K562 (cell line): ENCODE results near the gene RBM26. TPM values are rescaled to one million over a fixed set of nuclear protein-coding genes. Genes with fewer than 3 reads are reported as not detected.

ENCODE experiments used
- ATAC-seq: fragments of 200-7000 bp; cut with Tn5 transposase; 3 replicates; pipeline ENCODE4 v1.9.1; 2020; ENCODE audit warnings: moderate library complexity
- BruUV-seq: library from RNA; stranded (reverse); fragments of 400-500 nt; replicated peaks from 2 replicates; lab custom pipeline; 2021; lab: Mats Ljungman, UMichigan
- CTCF ChIA-PET: fragments of 300-600 bp; formaldehyde crosslinking; extraction: SDS; loops from one replicate; lab custom pipeline; 2021; ENCODE audit warnings: low intra/inter-chr PET ratio; lab: Yijun Ruan, JAX
- POLR2A ChIA-PET: fragments of 300-600, 350-650 bp; sonication (Branson Sonifier 250); formaldehyde crosslinking; extraction: SDS; loops from one replicate; lab custom pipeline; 2021; ENCODE audit warnings: antibody characterized with exemption, inconsistent platforms; lab: Yijun Ruan, JAX
- DNase-seq, 4 experiments: peaks; one replicate each; pipeline versions ENCODE4 v3.0.0 to v3.0.0-alpha.2; 2011 to 2018; ENCODE audit warnings: low spot score in 3 of 4, mixed read lengths in 3 of 4; ENCODE audit errors: extremely low read depth in 1 of 4
- FAIRE-seq: peaks from 2 replicates; lab custom pipeline; 2011; peaks lifted over from hg19 to GRCh38; lab: Jason Lieb, UNC
- H2AFZ ChIP-seq: 2 replicates; pipeline ENCODE4 v1.6.0; 2011; ENCODE audit warnings: low read depth, low read length, control low read depth, inconsistent platforms
- H3K27ac ChIP-seq: fragments of 200-600 bp; 3 replicates; pipeline ENCODE4 v1.8.0; 2011; ENCODE audit warnings: low read depth, mild to moderate bottlenecking, control low read depth, inconsistent platforms, low read length, moderate library complexity, mixed read lengths; ENCODE audit errors: extremely low read depth
- H3K27me3 ChIP-seq, 2 experiments: fragments of 300-600 bp in 1 of 2; 2 replicates in 1 of 2; 3 replicates in 1 of 2; pipeline versions ENCODE4 v1.6.0 to v1.8.0; 2011; ENCODE audit warnings: inconsistent platforms in 2 of 2, low read length in 2 of 2, mild to moderate bottlenecking in 1 of 2, mixed read lengths in 1 of 2, moderate library complexity in 1 of 2; ENCODE audit not compliant: control insufficient read depth in 2 of 2, insufficient read depth in 2 of 2
- H3K36me3 ChIP-seq: fragments of 300-600 bp; 3 replicates; pipeline ENCODE4 v1.8.0; 2011; ENCODE audit warnings: mild to moderate bottlenecking, low read length, inconsistent platforms; ENCODE audit not compliant: control insufficient read depth, insufficient read depth
- H3K4me1 ChIP-seq, 2 experiments: fragments of 200-600 bp in 1 of 2; replicated peaks in 1 of 2; 2 replicates in 1 of 2; 3 replicates in 1 of 2; pipeline versions ENCODE4 v1.5.1 to v1.8.0; 2011; ENCODE audit warnings: inconsistent platforms in 2 of 2, low read length in 2 of 2, mild to moderate bottlenecking in 1 of 2, mixed read lengths in 1 of 2, moderate library complexity in 1 of 2; ENCODE audit not compliant: control insufficient read depth in 2 of 2, insufficient read depth in 2 of 2
- H3K4me2 ChIP-seq: 2 replicates; pipeline ENCODE4 v1.6.1; 2011; ENCODE audit warnings: low read length, control low read depth, inconsistent platforms, mixed read lengths; ENCODE audit not compliant: insufficient read depth
- H3K4me3 ChIP-seq: fragments of 200-600 bp; sonication (generic), shearing (Covaris generic); 2 replicates; pipeline ENCODE4 v1.5.1; 2016; ENCODE audit warnings: control low read depth, inconsistent platforms
- H3K79me2 ChIP-seq: fragments of 200-600 bp; 3 replicates; pipeline ENCODE4 v1.8.0; 2011; ENCODE audit warnings: low read length, inconsistent platforms; ENCODE audit not compliant: control insufficient read depth, insufficient read depth
- H3K9ac ChIP-seq, 2 experiments: 2 replicates each; pipeline versions ENCODE4 v1.6.0 to v1.6.1; 2011; ENCODE audit warnings: low read depth in 2 of 2, low read length in 2 of 2, control low read depth in 1 of 2, inconsistent platforms in 1 of 2, mild to moderate bottlenecking in 1 of 2, mixed read lengths in 1 of 2; ENCODE audit not compliant: insufficient read depth in 1 of 2
- H3K9me1 ChIP-seq: one replicate; pipeline ENCODE4 v1.6.0; 2011; ENCODE audit warnings: inconsistent platforms, mild to moderate bottlenecking, low read length, moderate library complexity; ENCODE audit not compliant: control insufficient read depth, insufficient read depth
- H3K9me3 ChIP-seq: replicated peaks from 2 replicates; pipeline ENCODE4 v1.5.1; 2011; ENCODE audit warnings: low read depth, low read length, inconsistent platforms; ENCODE audit not compliant: control insufficient read depth, insufficient read depth
- H4K20me1 ChIP-seq: replicated peaks from 2 replicates; pipeline ENCODE4 v1.6.1; 2011; ENCODE audit warnings: low read length, inconsistent platforms, mixed read lengths; ENCODE audit not compliant: control insufficient read depth, insufficient read depth
- ARID2 ChIP-seq: fragments of 450-650 bp; IDR thresholded peaks from 2 replicates; pipeline ENCODE4 v1.6.1; 2017; ENCODE audit warnings: antibody characterized with exemption, mild to moderate bottlenecking
- CAMTA2 ChIP-seq: fragments of 250-450 bp; sonication (Bioruptor Pico); conservative IDR thresholded peaks from 2 replicates; pipeline ENCODE4 v1.5.1; 2022
- CEBPB ChIP-seq: fragments of 450-650 bp; IDR thresholded peaks from 2 replicates; pipeline ENCODE4 v1.6.1; 2016; ENCODE audit warnings: missing genetic modification characterization, missing compliant biosample characterization
- CHD1 ChIP-seq: fragments of 200-600 bp; sonication (generic); IDR thresholded peaks from one replicate; pipeline ENCODE4 v1.6.1; 2012; ENCODE audit warnings: mild to moderate bottlenecking, moderate library complexity, low read length, inconsistent platforms
- CHD2 ChIP-seq: IDR thresholded peaks from 2 replicates; pipeline ENCODE4 v1.6.1; 2011; ENCODE audit warnings: low read depth, low read length
- HIVEP1 ChIP-seq: fragments of 250-450 bp; sonication (Bioruptor Pico); IDR thresholded peaks from 2 replicates; pipeline ENCODE4 v1.4.0; 2020; ENCODE audit warnings: mild to moderate bottlenecking
- HLTF ChIP-seq: fragments of 450-650 bp; IDR thresholded peaks from 2 replicates; pipeline ENCODE4 v1.6.1; 2016
- HSF4 ChIP-seq: fragments of 250-450 bp; sonication (Bioruptor Pico); IDR thresholded peaks from 2 replicates; pipeline ENCODE4 v2.1.2; 2022; ENCODE audit warnings: mild to moderate bottlenecking, moderate library complexity, borderline replicate concordance
- MITF ChIP-seq: IDR thresholded peaks from 2 replicates; pipeline ENCODE4 v1.6.1; 2014; ENCODE audit warnings: antibody characterized with exemption
- NFE2L1 ChIP-seq: fragments of 450-650 bp; IDR thresholded peaks from 2 replicates; pipeline ENCODE4 v1.6.1; 2016; ENCODE audit warnings: missing genetic modification characterization, low read depth, mild to moderate bottlenecking, missing compliant biosample characterization, moderate library complexity, borderline replicate concordance
- RBBP5 ChIP-seq: fragments of 200-600 bp; sonication (generic); IDR thresholded peaks from 2 replicates; pipeline ENCODE4 v1.6.1; 2012; ENCODE audit warnings: borderline replicate concordance, mild to moderate bottlenecking, low read length, control low read depth, inconsistent platforms; ENCODE audit not compliant: insufficient read depth, poor library complexity, severe bottlenecking
- TFAM ChIP-seq: fragments of 250-450 bp; sonication (Bioruptor Pico); conservative IDR thresholded peaks from 2 replicates; pipeline ENCODE4 v1.5.0; 2021; ENCODE audit warnings: mild to moderate bottlenecking, moderate library complexity
- ZBTB17 ChIP-seq: fragments of 450-650 bp; formaldehyde crosslinking; IDR thresholded peaks from 2 replicates; pipeline ENCODE4 v1.4.0; 2020; ENCODE audit warnings: mild to moderate bottlenecking
- ZNF354B ChIP-seq: fragments of 250-450 bp; sonication (Bioruptor Pico); IDR thresholded peaks from 2 replicates; pipeline ENCODE4 v1.4.0; 2020
- WGBS: fragments of 100-300 bp; shearing (Covaris generic); methylation state at CpG from one replicate; pipeline ENCODE4 v1.1.6; 2016; ENCODE audit warnings: low coverage, mixed read lengths; ENCODE audit not compliant: insufficient coverage; ENCODE audit errors: missing lambda C conversion rate; 5-methylcytosine and 5-hydroxymethylcytosine counted together
- in situ Hi-C: fragments of 300-500 bp; cut with MboI; formaldehyde crosslinking; loops from 4 replicates; pipeline ENCODE4 v1.15.0; 2018; ENCODE audit warnings: inconsistent platforms, mixed read lengths
- intact Hi-C: fragments of 100-400 bp; cut with micrococcal nuclease; formaldehyde crosslinking; loops from 2 replicates; pipeline ENCODE4 v1.14.2; 2022
- polyA plus RNA-seq, 8 experiments: library from polyadenylated mRNA; depleted of rRNA in 4 of 8; stranded (reverse) in 5 of 8; unstranded in 3 of 8; fragments of >200 nt; fragmentation: Nextera tagmentation in 2 of 8; fragmentation: Illumina TruSeq in 1 of 8; extraction: Ambion mirVana in 2 of 8; extraction: Trizol in 1 of 8; gene quantifications; 2 replicates each; pipeline versions ENCODE4 v1.2.1 to v1.2.3, GENCODE V29; 2011 to 2014; ENCODE audit warnings: inconsistent platforms in 1 of 8, missing spikeins in 1 of 8
- total RNA-seq, 7 experiments: library from RNA; depleted of rRNA in 6 of 7; stranded (reverse); fragments of >200 nt in 6 of 7; fragmentation: Illumina TruSeq in 2 of 7; extraction: Trizol in 2 of 7; gene quantifications; 2 replicates each; pipeline versions ENCODE4 v1.2.1 to v1.2.3, GENCODE V29; 2011 to 2021; ENCODE audit warnings: low replicate concordance in 1 of 7
- TF ChIP-seq, protein P1 (sequence below): fragments of 450-650 bp; IDR thresholded peaks from 2 replicates; pipeline ENCODE4 v1.6.1; 2017; ENCODE audit warnings: antibody characterized with exemption, mild to moderate bottlenecking
- TF ChIP-seq, protein P2 (sequence below), 2 experiments: fragments of 450-650 bp; IDR thresholded peaks; 2 replicates each; pipeline ENCODE4 v1.6.1; 2016

Gene RBM26
- total and polyA plus RNA-seq, 9 of the 15 experiments (the other 6 are each of a cell fraction or from before 2014, with no cell fraction given), result 10.0 to 42.4 (median 26.4) TPM

- Histone ChIP-seq H3K36me3 (peaks cover 10% of the 10 kb centered on the region; the same call in 1 of the 3 replicates), H3K4me2 (peak overlapping the region; percentile 93), H3K4me3 (peak overlapping the region; percentile 70), H3K79me2 (peaks cover 59% of the 10 kb centered on the region), H4K20me1 (peaks cover 12% of the 10 kb centered on the region; the same call in 1 of the 2 replicates), H3K27ac (peak overlapping the region; percentile 99), H3K9me3 (no peaks in the 10 kb centered on the region), H3K4me1 (peaks cover 0 to 6% of the 10 kb centered on the region in 2 experiments; a peak in 2 of 5 replicates), H3K27me3 (no peaks in the 10 kb centered on the region), H3K9me1 (no peaks in the 10 kb centered on the region), H2AFZ (no peak overlapping the region), H3K9ac (peak overlapping the region in 1 of 2 experiments; percentile 95; a peak in 2 of 4 replicates)
- in situ Hi-C loops, result no loop called here
- FAIRE-seq, result no peak
- DNase-seq, result no peak
- intact Hi-C loops, result no loop called here
- POLR2A ChIA-PET, result interaction anchor here (0.8 to 2.2 kb wide), 3 partner anchors 9 to 102 kb away, joined by 3 to 10 read pairs (median 5); no protein-coding TSS in a partner anchor
- WGBS, result 24% methylated on average over 4 of the region's 4 CpGs
- CTCF ChIA-PET, result no interaction called here
- no TSS peak for BruUV-seq
- ATAC-seq, result no peak
- TF ChIP-seq CEBPB (peak; percentile 73), RBBP5 (no peak), HSF4 (no peak), HIVEP1 (CRISPR knock-in tag) (no peak), NFE2L1 (tag) (no peak), ZNF354B (CRISPR knock-in tag) (no peak), HLTF (no peak), CAMTA2 (CRISPR knock-in tag) (no peak), TFAM (CRISPR knock-in tag) (no peak), ZBTB17 (CRISPR knock-in tag) (peak; percentile 44; the same call in 1 of the 2 replicates), MITF (no peak), ARID2 (no peak), CHD2 (no peak), CHD1 (no peak)
- TF ChIP-seq, protein P1, sequence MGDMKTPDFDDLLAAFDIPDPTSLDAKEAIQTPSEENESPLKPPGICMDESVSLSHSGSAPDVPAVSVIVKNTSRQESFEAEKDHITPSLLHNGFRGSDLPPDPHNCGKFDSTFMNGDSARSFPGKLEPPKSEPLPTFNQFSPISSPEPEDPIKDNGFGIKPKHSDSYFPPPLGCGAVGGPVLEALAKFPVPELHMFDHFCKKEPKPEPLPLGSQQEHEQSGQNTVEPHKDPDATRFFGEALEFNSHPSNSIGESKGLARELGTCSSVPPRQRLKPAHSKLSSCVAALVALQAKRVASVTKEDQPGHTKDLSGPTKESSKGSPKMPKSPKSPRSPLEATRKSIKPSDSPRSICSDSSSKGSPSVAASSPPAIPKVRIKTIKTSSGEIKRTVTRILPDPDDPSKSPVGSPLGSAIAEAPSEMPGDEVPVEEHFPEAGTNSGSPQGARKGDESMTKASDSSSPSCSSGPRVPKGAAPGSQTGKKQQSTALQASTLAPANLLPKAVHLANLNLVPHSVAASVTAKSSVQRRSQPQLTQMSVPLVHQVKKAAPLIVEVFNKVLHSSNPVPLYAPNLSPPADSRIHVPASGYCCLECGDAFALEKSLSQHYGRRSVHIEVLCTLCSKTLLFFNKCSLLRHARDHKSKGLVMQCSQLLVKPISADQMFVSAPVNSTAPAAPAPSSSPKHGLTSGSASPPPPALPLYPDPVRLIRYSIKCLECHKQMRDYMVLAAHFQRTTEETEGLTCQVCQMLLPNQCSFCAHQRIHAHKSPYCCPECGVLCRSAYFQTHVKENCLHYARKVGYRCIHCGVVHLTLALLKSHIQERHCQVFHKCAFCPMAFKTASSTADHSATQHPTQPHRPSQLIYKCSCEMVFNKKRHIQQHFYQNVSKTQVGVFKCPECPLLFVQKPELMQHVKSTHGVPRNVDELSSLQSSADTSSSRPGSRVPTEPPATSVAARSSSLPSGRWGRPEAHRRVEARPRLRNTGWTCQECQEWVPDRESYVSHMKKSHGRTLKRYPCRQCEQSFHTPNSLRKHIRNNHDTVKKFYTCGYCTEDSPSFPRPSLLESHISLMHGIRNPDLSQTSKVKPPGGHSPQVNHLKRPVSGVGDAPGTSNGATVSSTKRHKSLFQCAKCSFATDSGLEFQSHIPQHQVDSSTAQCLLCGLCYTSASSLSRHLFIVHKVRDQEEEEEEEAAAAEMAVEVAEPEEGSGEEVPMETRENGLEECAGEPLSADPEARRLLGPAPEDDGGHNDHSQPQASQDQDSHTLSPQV, result 0 out of 2 replicates have a peak, but pooled peaks have one; percentile 31
- TF ChIP-seq, protein P2, sequence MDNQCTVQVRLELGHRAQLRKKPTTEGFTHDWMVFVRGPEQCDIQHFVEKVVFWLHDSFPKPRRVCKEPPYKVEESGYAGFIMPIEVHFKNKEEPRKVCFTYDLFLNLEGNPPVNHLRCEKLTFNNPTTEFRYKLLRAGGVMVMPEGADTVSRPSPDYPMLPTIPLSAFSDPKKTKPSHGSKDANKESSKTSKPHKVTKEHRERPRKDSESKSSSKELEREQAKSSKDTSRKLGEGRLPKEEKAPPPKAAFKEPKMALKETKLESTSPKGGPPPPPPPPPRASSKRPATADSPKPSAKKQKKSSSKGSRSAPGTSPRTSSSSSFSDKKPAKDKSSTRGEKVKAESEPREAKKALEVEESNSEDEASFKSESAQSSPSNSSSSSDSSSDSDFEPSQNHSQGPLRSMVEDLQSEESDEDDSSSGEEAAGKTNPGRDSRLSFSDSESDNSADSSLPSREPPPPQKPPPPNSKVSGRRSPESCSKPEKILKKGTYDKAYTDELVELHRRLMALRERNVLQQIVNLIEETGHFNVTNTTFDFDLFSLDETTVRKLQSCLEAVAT (IDR thresholded peaks at IDR 0.05), result peak in 1 of 2 experiments; percentile 90; a peak in 2 of 4 replicates
Observed at GRCh38 chr13:79407349-79407979, 1.4 kb upstream of the RBM26 start.
